HepG2 (cell line): ENCODE data around the gene ASPM. TPM values are rescaled to one million over a fixed set of nuclear protein-coding genes. Genes with fewer than 3 reads are reported as not detected.

Source experiments
- ATAC-seq: fragments of 200-7000 bp; cut with Tn5 transposase; 3 replicates; pipeline ENCODE4 v1.9.1; 2020; ENCODE audit warnings: mild to moderate bottlenecking, moderate library complexity
- BruUV-seq: library from RNA; stranded (reverse); fragments of 400-500 nt; replicated peaks from 2 replicates; lab custom pipeline; 2021; lab: Mats Ljungman, UMichigan
- CTCF ChIA-PET: fragments of 300-600 bp; formaldehyde crosslinking; extraction: SDS; loops from one replicate; lab custom pipeline; 2021; ENCODE audit warnings: low total read pairs, inconsistent platforms, low intra/inter-chr PET ratio; lab: Yijun Ruan, JAX
- POLR2A ChIA-PET: fragments of 350-600 bp; sonication (Branson Sonifier 250); formaldehyde crosslinking; loops from one replicate; lab custom pipeline; 2020; ENCODE audit warnings: antibody characterized with exemption, inconsistent platforms; lab: Yijun Ruan, JAX
- DNase-seq: peaks from one replicate; pipeline ENCODE4 v3.0.0-alpha.2; 2015; ENCODE audit warnings: low spot score
- FAIRE-seq: peaks from 3 replicates; lab custom pipeline; 2011; peaks lifted over from hg19 to GRCh38; lab: Jason Lieb, UNC
- H2AFZ ChIP-seq: one replicate; pipeline ENCODE4 v1.6.1; 2011; ENCODE audit warnings: low read length, inconsistent platforms
- H3K27ac ChIP-seq: fragments of 300-600 bp; 3 replicates; pipeline ENCODE4 v1.8.0; 2011; ENCODE audit warnings: mixed run types, mild to moderate bottlenecking, mixed read lengths, low read length, inconsistent platforms; ENCODE audit not compliant: insufficient read depth; ENCODE audit errors: extremely low read length
- H3K27me3 ChIP-seq, 2 experiments: fragments of 200-600 bp in 1 of 2; 2 replicates in 1 of 2; 3 replicates in 1 of 2; pipeline versions ENCODE4 v1.6.0 to v1.8.0; 2011; ENCODE audit warnings: low read length in 2 of 2, mild to moderate bottlenecking in 2 of 2, moderate library complexity in 2 of 2, inconsistent platforms in 1 of 2; ENCODE audit not compliant: insufficient read depth in 2 of 2, control insufficient read depth in 1 of 2
- H3K36me3 ChIP-seq, 2 experiments: fragments of 200-600 bp in 1 of 2; replicated peaks in 1 of 2; 2 replicates in 1 of 2; 3 replicates in 1 of 2; pipeline versions ENCODE4 v1.5.1 to v1.8.0; 2011; ENCODE audit warnings: low read length in 2 of 2, inconsistent platforms in 1 of 2; ENCODE audit not compliant: insufficient read depth in 2 of 2, control insufficient read depth in 1 of 2
- H3K4me1 ChIP-seq: 2 replicates; pipeline ENCODE4 v1.5.1; 2012; ENCODE audit warnings: low read length, inconsistent platforms; ENCODE audit not compliant: insufficient read depth
- H3K4me2 ChIP-seq: 2 replicates; pipeline ENCODE4 v1.6.0; 2011; ENCODE audit warnings: low read depth, low read length, inconsistent platforms
- H3K4me3 ChIP-seq, 3 experiments: fragments of 200-600 bp in 1 of 3; sonication (generic), shearing (Covaris generic) in 1 of 3; replicated peaks in 1 of 3; 2 replicates each; pipeline ENCODE4 v1.5.1; 2011 to 2016; ENCODE audit warnings: low read length in 3 of 3, inconsistent platforms in 2 of 3, low read depth in 2 of 3, mild to moderate bottlenecking in 2 of 3, control low read depth in 1 of 3, mixed read lengths in 1 of 3; ENCODE audit not compliant: insufficient read depth in 1 of 3
- H3K79me2 ChIP-seq: one replicate; pipeline ENCODE4 v1.6.1; 2011; ENCODE audit warnings: low read length, inconsistent platforms; ENCODE audit not compliant: insufficient read depth
- H3K9ac ChIP-seq: 2 replicates; pipeline ENCODE4 v1.6.0; 2011; ENCODE audit warnings: mild to moderate bottlenecking, low read depth, low read length, inconsistent platforms; ENCODE audit not compliant: insufficient read depth
- H3K9me3 ChIP-seq: 2 replicates; pipeline ENCODE4 v1.5.1; 2012; ENCODE audit warnings: mild to moderate bottlenecking, low read length
- H4K20me1 ChIP-seq: 2 replicates; pipeline ENCODE4 v1.6.0; 2011; ENCODE audit warnings: inconsistent platforms, mild to moderate bottlenecking, low read length, moderate library complexity; ENCODE audit not compliant: insufficient read depth
- ETV6 ChIP-seq: sonication (generic); formaldehyde crosslinking; conservative IDR thresholded peaks from 2 replicates; pipeline ENCODE4 v1.4.0; 2020; ENCODE audit warnings: missing genetic modification reagents
- FOXJ3 ChIP-seq: sonication (generic); formaldehyde crosslinking; IDR thresholded peaks from 2 replicates; pipeline ENCODE4 v1.4.0; 2020; ENCODE audit warnings: missing genetic modification reagents, mild to moderate bottlenecking, borderline replicate concordance
- MIER3 ChIP-seq: IDR thresholded peaks from 2 replicates; pipeline ENCODE4 v1.6.1; 2016; ENCODE audit warnings: missing compliant biosample characterization, borderline replicate concordance
- NRL ChIP-seq: sonication (generic); formaldehyde crosslinking; IDR thresholded peaks from 2 replicates; pipeline ENCODE4 v1.5.0; 2020; ENCODE audit warnings: missing genetic modification reagents, mild to moderate bottlenecking, moderate library complexity, borderline replicate concordance
- ZKSCAN1 ChIP-seq: fragments of 150-350 bp; IDR thresholded peaks from 2 replicates; pipeline ENCODE4 v1.6.1; 2014; ENCODE audit warnings: low read length
- ZSCAN29 ChIP-seq: sonication (generic); formaldehyde crosslinking; conservative IDR thresholded peaks from 2 replicates; pipeline ENCODE4 v1.4.0; 2020; ENCODE audit warnings: mild to moderate bottlenecking, missing genetic modification reagents
- WGBS: methylation state at CpG from one replicate; pipeline ENCODE4 v1.1.6; 2017; ENCODE audit warnings: low lambda C conversion rate; 5-methylcytosine and 5-hydroxymethylcytosine counted together
- in situ Hi-C: cut with HindIII; loops from 2 replicates; pipeline ENCODE4 v1.10.0; 2017; ENCODE audit warnings: low pct_unique_long_range_greater_than_20kb; ENCODE audit not compliant: extremely low pct_ligation_motif_present
- intact Hi-C: fragments of 100-400 bp; cut with micrococcal nuclease; formaldehyde crosslinking; loops from one replicate; pipeline ENCODE4 v1.10.0; 2022; ENCODE audit not compliant: unreplicated experiment
- polyA plus RNA-seq, 8 experiments: library from polyadenylated mRNA; depleted of rRNA in 3 of 8; stranded (reverse) in 7 of 8; unstranded in 1 of 8; fragments of >200 nt; fragmentation: Illumina TruSeq in 4 of 8; extraction: Trizol in 4 of 8; gene quantifications; 2 replicates each; pipeline versions ENCODE4 v1.2.1 to v1.2.3, GENCODE V29; 2011 to 2016; ENCODE audit warnings: low read depth in 4 of 8, missing spikeins in 1 of 8, mixed read lengths in 1 of 8; ENCODE audit not compliant: insufficient read depth in 1 of 8
- total RNA-seq, 5 experiments: library from RNA; depleted of rRNA; stranded (reverse); fragments of >200 nt; fragmentation: Illumina TruSeq; extraction: Trizol; gene quantifications; 2 replicates each; pipeline ENCODE4 v1.2.3, GENCODE V29; 2016; ENCODE audit warnings: low read depth in 1 of 5
- TF ChIP-seq, protein P1 (sequence below): sonication (generic); formaldehyde crosslinking; IDR thresholded peaks from 2 replicates; pipeline ENCODE4 v1.8.0; 2023; ENCODE audit warnings: mild to moderate bottlenecking, missing genetic modification reagents

ASPM gene
- total and polyA plus RNA-seq, 2 of the 13 experiments (the other 11 are each of a cell fraction or from before 2014, with no cell fraction given) = 7.7 to 29.1 TPM

DNA sequence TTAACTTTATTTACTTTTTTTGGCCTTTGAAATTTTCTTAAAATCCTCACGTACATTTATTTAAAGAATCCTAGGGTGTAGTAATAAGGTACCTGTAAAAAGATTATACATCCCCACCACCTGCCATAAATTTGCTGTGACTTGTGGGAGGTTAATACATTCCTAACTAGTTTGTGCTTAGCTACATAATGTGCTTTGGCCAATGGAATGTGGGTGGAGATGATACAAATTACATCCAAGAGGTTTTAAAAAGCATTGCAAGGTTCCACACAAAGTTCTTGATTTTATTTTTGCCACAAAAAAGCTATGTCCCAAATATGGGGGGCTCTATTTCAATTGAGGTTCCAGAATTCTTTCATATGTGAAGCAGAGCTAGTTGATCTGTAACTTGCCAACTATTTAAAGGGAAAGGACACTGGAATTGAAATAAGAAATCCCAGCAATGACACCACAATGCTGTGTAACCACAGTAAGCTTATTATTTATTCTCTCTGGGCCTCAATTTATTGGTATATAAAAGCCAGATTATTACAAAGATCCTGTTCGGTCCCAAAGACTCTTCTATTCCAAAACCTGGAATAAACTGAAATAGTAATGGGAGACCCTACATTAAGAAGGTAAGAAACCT, 15.7 kb downstream of the ASPM start:
- H3K4me2 ChIP-seq = no peak overlapping the region
- DNase-seq (no peak), ATAC-seq (no peak), FAIRE-seq (no peak)
- H3K27me3 ChIP-seq = no peaks in the 10 kb centered on the region
- WGBS = 95% methylated on average over 2 of the region's 2 CpGs
- H3K9ac ChIP-seq = no peak overlapping the region
- ChIA-PET CTCF (no interaction called here), POLR2A (no interaction called here)
- H3K79me2 ChIP-seq = no peaks in the 10 kb centered on the region
- TF ChIP-seq ZKSCAN1 (no peak), ETV6 (no peak), MIER3 (CRISPR knock-in tag) (no peak), NRL (no peak), ZSCAN29 (CRISPR knock-in tag) (no peak)
- TF ChIP-seq, protein P1, sequence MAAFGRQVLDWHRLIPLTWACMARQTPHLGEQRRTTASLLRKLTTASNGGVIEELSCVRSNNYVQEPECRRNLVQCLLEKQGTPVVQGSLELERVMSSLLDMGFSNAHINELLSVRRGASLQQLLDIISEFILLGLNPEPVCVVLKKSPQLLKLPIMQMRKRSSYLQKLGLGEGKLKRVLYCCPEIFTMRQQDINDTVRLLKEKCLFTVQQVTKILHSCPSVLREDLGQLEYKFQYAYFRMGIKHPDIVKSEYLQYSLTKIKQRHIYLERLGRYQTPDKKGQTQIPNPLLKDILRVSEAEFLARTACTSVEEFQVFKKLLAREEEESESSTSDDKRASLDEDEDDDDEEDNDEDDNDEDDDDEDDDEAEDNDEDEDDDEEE (CRISPR knock-in tag) = no peak
- no peak overlapping the region for H2AFZ ChIP-seq
- no TSS peak for BruUV-seq
- H3K4me1 ChIP-seq = no peaks in the 10 kb centered on the region
- intact Hi-C loops (no loop called here), in situ Hi-C loops (no loop called here)
- H3K4me3 ChIP-seq = no peak overlapping the region
- H4K20me1 ChIP-seq = no peaks in the 10 kb centered on the region
- no peak overlapping the region for H3K27ac ChIP-seq
- H3K9me3 ChIP-seq = no peaks in the 10 kb centered on the region
- H3K36me3 ChIP-seq = peaks cover 5 to 31% of the 10 kb centered on the region in 2 experiments

DNA sequence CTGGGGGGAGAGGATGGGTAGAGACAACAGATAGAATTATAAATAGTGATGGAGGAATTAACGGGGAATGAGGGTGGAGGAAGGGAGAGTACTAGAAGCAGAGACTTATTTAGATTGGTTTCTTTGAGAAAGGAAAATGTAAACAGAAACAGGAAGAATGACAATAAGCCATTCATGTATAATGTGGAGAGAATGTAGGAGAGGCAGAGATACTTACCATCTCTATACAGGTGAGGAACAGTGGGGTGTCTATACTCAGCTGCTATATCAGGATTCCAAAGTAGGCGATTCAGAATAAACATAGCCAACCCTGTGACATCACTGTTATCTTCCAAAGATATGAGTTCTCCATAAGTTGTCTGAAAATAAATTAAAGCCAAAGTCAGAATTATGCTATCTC, 16.8 kb downstream of the ASPM start:
- intact Hi-C loops (no loop called here), in situ Hi-C loops (no loop called here)
- Histone ChIP-seq H3K9me3 (no peaks in the 10 kb centered on the region), H2AFZ (no peak overlapping the region), H3K4me1 (no peaks in the 10 kb centered on the region), H3K9ac (no peak overlapping the region), H3K27ac (no peak overlapping the region), H3K79me2 (no peaks in the 10 kb centered on the region), H3K36me3 (peaks cover 5 to 34% of the 10 kb centered on the region in 2 experiments), H3K4me2 (no peak overlapping the region), H4K20me1 (no peaks in the 10 kb centered on the region), H3K27me3 (no peaks in the 10 kb centered on the region), H3K4me3 (no peak overlapping the region)
- WGBS = 97% methylated on average over 2 of the region's 2 CpGs
- CTCF ChIA-PET = no interaction called here
- FAIRE-seq (no peak), DNase-seq (no peak), ATAC-seq (no peak)
- POLR2A ChIA-PET = no interaction called here
- no TSS peak for BruUV-seq
- no peak for TF ChIP-seq FOXJ3
